Loucy (cell line): ENCODE results near the gene FSD1L.

Experiments
- H2AFZ ChIP-seq: fragments of 200-600 bp; sonication (generic); 2 replicates; pipeline ENCODE4 v1.6.0; 2016; ENCODE audit warnings: antibody characterized with exemption, mild to moderate bottlenecking, low read length, moderate library complexity
- H3F3A ChIP-seq: fragments of 200-600 bp; 2 replicates; pipeline ENCODE4 v1.6.0; 2016; ENCODE audit warnings: antibody characterized with exemption, low read depth, mild to moderate bottlenecking
- H3K27me3 ChIP-seq: fragments of 200-600 bp; sonication (generic); 2 replicates; pipeline ENCODE4 v1.6.1; 2014; ENCODE audit warnings: low read length, mild to moderate bottlenecking; ENCODE audit not compliant: insufficient read depth, poor library complexity, severe bottlenecking
- H3K36me3 ChIP-seq: fragments of 200-600 bp; sonication (generic); 2 replicates; pipeline ENCODE4 v1.6.1; 2016; ENCODE audit warnings: low read length; ENCODE audit not compliant: insufficient read depth
- H3K4me1 ChIP-seq: fragments of 200-600 bp; sonication (generic); 2 replicates; pipeline ENCODE4 v1.5.1; 2014; ENCODE audit warnings: low read length, mild to moderate bottlenecking; ENCODE audit not compliant: insufficient read depth, poor library complexity, severe bottlenecking
- H3K4me2 ChIP-seq: fragments of 200-600 bp; sonication (generic); 2 replicates; pipeline ENCODE4 v1.6.0; 2014; ENCODE audit warnings: antibody characterized with exemption, low read length, low read depth, mild to moderate bottlenecking; ENCODE audit not compliant: poor library complexity, severe bottlenecking
- H3K4me3 ChIP-seq: fragments of 200-600 bp; sonication (generic); 2 replicates; pipeline ENCODE4 v1.5.1; 2014; ENCODE audit warnings: low read length, mild to moderate bottlenecking, mixed read lengths; ENCODE audit not compliant: poor library complexity, severe bottlenecking
- H3K79me2 ChIP-seq: fragments of 200-600 bp; sonication (generic); 2 replicates; pipeline ENCODE4 v1.6.1; 2014; ENCODE audit warnings: low read length; ENCODE audit not compliant: insufficient read depth
- H3K9ac ChIP-seq: fragments of 200-600 bp; sonication (generic); 2 replicates; pipeline ENCODE4 v1.6.0; 2014; ENCODE audit warnings: mild to moderate bottlenecking, low read depth, low read length, moderate library complexity; ENCODE audit not compliant: poor library complexity, severe bottlenecking
- H3K9me2 ChIP-seq: fragments of 200-600 bp; sonication (generic); replicated peaks from 2 replicates; pipeline ENCODE4 v1.6.1; 2016; ENCODE audit warnings: low read depth, low read length, mixed read lengths
- H3K9me3 ChIP-seq: fragments of 200-600 bp; sonication (generic); 2 replicates; pipeline ENCODE4 v1.6.1; 2014; ENCODE audit warnings: mild to moderate bottlenecking, antibody characterized with exemption, low read length, low read depth; ENCODE audit not compliant: insufficient read depth
- H4K20me1 ChIP-seq: fragments of 200-600 bp; sonication (generic); 2 replicates; pipeline ENCODE4 v1.6.0; 2014; ENCODE audit warnings: antibody characterized with exemption, low read length, mild to moderate bottlenecking; ENCODE audit not compliant: insufficient read depth, poor library complexity, severe bottlenecking
- CTCF ChIP-seq: fragments of 200-600 bp; sonication (generic); conservative IDR thresholded peaks from 2 replicates; pipeline ENCODE4 v1.5.1; 2014; ENCODE audit warnings: mild to moderate bottlenecking, antibody characterized with exemption, low read length
- EZH2phosphoT487 ChIP-seq: fragments of 200-600 bp; IDR thresholded peaks from 2 replicates; pipeline ENCODE4 v1.6.1; 2018; ENCODE audit warnings: antibody characterized with exemption, mild to moderate bottlenecking, moderate library complexity, borderline replicate concordance

The FSD1L gene

DNA sequence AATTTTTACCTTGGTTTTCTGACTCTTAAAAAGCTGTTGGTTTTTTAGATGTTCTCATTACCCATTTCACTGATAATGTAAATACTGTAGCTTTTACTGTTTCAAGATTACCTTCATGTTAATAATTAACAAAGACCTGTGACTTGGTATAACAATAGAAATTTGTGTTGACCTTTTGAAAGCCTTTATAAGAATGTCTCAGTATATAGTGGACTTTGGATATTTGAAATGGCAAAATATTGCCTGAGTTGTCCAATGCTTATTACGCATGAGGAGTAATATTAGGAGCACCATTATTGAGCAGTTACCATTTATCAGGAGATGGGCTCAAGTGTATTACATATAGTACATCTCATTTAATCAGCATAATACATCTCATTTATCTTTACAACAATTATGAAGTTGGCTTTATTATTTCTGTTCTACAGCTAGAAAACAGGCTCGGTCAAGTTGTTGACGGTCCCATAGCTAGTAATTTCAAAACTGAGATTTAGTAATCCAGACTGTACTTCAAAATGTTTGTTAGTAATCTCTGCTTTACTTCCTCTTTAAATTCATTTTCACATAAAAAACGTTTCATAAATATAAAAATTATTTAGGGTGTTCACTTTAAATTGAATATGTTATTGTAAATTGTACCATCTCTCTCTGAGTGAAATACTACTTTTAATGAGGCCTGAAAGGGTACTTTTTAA, 59.4 kb downstream of the FSD1L start:
- Histone ChIP-seq H3K36me3 (peaks cover 9% of the 10 kb centered on the region; the same call in 1 of the 2 replicates), H3F3A (no peaks in the 10 kb centered on the region), H3K9me2 (no peaks in the 10 kb centered on the region), H3K79me2 (no peaks in the 10 kb centered on the region), H3K4me2 (no peak overlapping the region), H3K27me3 (no peaks in the 10 kb centered on the region), H3K4me3 (no peak overlapping the region), H2AFZ (no peak overlapping the region), H3K9ac (no peak overlapping the region), H3K4me1 (peaks cover 11% of the 10 kb centered on the region), H4K20me1 (no peaks in the 10 kb centered on the region), H3K9me3 (no peaks in the 10 kb centered on the region)
- no peak for TF ChIP-seq CTCF
- no peak for TF ChIP-seq EZH2phosphoT487

- Histone ChIP-seq H3K4me2 (no peak overlapping the region), H3F3A (no peaks in the 10 kb centered on the region), H3K9me3 (no peaks in the 10 kb centered on the region), H3K36me3 (peaks cover 9% of the 10 kb centered on the region; the same call in 1 of the 2 replicates), H3K79me2 (no peaks in the 10 kb centered on the region), H4K20me1 (no peaks in the 10 kb centered on the region), H3K4me3 (no peak overlapping the region), H2AFZ (no peak overlapping the region), H3K9me2 (no peaks in the 10 kb centered on the region), H3K27me3 (no peaks in the 10 kb centered on the region), H3K9ac (no peak overlapping the region), H3K4me1 (peaks cover 10% of the 10 kb centered on the region)
- TF ChIP-seq CTCF: no peak
- no peak for TF ChIP-seq EZH2phosphoT487
Measured at GRCh38 chr9:105508530-105508929, 60.7 kb downstream of the FSD1L start.

- no peak for TF ChIP-seq CTCF
- TF ChIP-seq EZH2phosphoT487: no peak
- H3K9me2 ChIP-seq: no peaks in the 10 kb centered on the region
- H3K4me2 ChIP-seq: no peak overlapping the region
- no peaks in the 10 kb centered on the region for H3K27me3 ChIP-seq
- H3K79me2 ChIP-seq: no peaks in the 10 kb centered on the region
- H3K9ac ChIP-seq: no peak overlapping the region
- H3K4me3 ChIP-seq: no peak overlapping the region
- no peak overlapping the region for H2AFZ ChIP-seq
- peaks cover 9% of the 10 kb centered on the region; the same call in 1 of the 2 replicates for H3K36me3 ChIP-seq
- no peaks in the 10 kb centered on the region for H3K9me3 ChIP-seq
- no peaks in the 10 kb centered on the region for H3K4me1 ChIP-seq
- H4K20me1 ChIP-seq: no peaks in the 10 kb centered on the region
- no peaks in the 10 kb centered on the region for H3F3A ChIP-seq
Measured at GRCh38 chr9:105510024-105510423, 62.2 kb downstream of the FSD1L start.
